DMS114 treated with DMSO at 0.1 percent for 48 hours (cell line): Measurements from ENCODE around the gene FAM170A.

Experiments used
- DNase-seq: peaks from one replicate; lab custom pipeline; 2025; ENCODE audit not compliant: unreplicated experiment; lab: John Stamatoyannopoulos, UW

Gene FAM170A, protein sequence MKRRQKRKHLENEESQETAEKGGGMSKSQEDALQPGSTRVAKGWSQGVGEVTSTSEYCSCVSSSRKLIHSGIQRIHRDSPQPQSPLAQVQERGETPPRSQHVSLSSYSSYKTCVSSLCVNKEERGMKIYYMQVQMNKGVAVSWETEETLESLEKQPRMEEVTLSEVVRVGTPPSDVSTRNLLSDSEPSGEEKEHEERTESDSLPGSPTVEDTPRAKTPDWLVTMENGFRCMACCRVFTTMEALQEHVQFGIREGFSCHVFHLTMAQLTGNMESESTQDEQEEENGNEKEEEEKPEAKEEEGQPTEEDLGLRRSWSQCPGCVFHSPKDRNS

DNA sequence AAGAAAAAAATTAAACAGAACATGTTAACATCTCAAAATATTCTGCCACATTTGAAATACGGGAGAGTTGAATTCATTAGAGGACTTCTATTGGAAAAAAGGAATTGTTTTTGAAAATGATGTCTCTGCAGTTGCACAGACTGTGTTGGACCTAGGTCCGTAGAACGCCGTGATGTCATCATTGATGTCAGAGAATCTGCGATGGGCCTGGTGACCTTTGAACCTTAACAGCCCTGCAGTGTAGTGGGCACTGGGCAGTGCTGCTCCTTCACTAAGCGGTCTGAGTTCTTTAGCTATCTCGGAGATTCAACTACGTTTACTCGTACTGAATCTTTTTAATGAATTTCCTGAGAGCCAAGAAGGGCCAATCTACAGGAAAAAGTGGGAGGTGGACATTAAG lies at the start of gene FAM170A:
TSS of gene FAM170A (plus strand) at position 220 of the 400 bp plus-strand sequence. CDS start 211 bp downstream, outside the sequence.
- no peak for DNase-seq

DNA sequence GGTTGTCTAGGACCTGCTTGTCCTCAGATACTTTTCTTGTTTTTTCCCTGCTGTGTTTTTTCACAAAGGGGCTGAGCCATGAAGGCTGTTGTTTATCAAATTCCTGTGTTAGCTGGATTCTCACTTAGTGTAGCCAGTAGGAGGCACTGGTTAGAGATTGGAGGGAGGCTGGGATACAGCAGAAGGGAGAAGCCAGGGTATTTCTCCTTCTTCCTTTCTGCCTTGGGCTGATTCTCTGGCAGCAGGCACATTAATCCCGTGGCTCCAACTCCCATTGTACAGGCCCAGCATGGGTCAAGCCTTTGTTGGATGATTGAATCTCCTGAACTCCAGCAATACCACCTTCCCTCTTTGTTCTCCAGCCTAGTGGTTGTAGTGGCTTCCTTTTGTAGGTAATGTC lies 46.4 kb upstream of the FAM170A start:
- DNase-seq = no peak

DNA sequence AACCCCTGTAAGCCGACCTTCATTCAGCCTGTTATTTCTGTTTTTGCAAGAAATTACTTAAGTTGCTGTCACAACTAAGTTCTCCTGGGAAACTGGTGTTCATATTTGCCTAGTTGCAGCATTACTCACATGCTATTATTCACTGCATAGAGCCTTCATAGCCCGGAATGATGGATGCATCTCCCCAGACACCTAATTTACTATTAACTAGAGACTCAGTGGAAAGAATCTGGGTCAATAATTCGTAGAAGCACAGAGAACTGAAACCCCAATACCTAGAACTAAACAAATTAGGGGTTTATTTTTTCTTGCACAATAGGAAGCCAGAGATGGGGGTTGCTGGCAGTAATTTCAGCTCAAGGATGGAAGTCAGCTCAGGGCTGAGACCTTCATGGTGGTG lies 45.7 kb upstream of the FAM170A start:
- no peak for DNase-seq

DNA sequence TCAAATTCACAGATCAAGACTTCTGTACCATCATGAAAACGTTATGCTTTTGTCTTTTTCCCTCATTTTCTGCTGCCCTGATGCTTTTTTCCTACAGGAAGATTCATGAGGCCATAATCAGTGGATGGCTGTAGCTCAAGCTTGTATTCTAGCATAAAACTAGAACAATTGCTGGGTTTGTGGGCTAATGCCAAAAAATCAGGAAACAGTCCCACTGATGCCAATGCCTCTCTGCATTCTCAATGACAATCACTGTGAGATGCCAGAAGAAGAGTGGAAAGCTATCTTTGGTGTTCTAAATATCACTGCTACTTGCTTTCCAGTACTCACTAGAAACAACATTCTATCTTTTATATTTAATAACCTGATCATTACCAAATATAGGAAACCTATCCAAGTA lies 33.3 kb upstream of the FAM170A start:
- DNase-seq = no peak

DNA sequence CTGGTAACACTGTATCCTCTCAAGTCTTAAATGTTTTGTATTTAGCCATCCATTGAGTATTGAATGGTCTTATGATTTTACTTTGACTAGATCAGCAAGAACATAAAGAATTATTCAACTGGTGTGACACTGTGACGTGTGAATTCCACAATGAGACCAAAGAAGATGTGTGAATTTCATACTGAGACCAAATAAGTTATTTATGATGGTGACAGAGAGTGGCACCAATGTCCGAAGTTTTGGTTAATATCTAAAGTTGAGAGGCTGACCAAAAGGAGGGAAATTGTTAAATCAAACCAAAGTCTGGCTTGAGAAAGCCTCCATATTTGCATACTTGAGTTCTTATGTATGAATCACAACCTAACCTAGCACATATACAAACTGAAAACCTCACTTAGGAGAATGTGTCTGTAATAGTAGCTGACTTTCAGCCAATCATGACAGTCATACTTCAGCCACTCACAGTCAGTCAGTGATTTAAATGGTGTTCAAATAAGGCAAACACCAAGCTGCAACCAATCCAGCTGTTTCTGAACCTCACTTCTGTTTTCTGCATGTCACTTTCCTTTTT lies 31.5 kb upstream of the FAM170A start:
- DNase-seq = no peak

DNA sequence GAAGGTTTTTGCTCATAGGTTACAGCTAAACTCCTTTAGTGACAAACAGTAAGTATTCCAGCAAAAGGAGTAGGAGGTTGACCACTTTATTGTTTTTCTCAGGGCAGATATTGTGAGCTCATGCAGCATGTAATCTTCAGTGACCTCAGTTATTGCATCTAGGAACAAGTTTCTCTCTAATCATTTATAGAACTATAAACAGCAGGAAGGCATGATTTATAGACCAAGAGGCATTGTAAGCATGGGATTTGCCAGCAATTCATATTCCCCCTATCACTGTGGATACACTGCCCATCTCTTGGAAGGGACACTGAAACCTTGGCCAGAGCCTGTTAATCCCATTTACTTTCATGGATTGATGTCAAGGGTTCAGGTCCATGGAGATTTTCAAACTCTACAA lies 15.4 kb upstream of the FAM170A start:
- no peak for DNase-seq

DNA sequence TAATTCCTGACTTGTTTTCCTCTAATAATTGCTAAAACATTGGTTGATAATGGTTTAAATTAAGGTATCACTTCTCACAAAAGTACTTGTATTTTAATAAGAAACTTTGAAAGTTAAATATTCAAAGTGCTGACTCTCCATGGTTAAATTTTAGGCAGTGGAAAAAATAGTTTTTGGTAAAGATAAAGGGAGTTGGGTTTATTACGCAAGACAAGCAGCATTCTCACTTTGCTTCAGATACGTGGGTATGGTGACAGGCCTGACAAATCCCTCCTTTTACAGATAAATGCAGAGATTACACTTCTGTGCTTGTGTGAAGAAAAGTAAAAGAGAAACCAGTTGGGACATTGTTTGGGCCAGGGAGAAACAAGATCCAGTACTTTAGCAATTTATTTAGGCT lies 14.5 kb upstream of the FAM170A start:
- DNase-seq = no peak

DNA sequence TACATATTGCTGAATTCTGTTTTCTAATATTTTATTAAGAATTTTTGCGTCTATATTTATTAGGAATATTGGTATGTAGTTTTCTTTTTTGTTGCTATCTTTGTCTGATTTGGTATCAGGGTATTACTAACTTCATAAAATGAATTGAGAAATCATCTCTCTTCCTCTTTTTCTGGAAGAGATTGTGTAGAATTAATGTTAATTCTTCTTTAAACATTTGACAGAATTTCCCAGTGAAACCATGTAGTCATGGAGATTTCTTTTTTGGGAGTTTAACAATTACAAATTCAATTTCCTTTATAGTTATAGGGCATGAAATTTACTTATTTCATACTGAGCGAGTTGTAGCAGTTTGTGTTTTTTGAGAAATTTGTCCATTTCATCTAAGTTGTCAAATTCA lies 3.3 kb upstream of the FAM170A start:
- DNase-seq = no peak

DNA sequence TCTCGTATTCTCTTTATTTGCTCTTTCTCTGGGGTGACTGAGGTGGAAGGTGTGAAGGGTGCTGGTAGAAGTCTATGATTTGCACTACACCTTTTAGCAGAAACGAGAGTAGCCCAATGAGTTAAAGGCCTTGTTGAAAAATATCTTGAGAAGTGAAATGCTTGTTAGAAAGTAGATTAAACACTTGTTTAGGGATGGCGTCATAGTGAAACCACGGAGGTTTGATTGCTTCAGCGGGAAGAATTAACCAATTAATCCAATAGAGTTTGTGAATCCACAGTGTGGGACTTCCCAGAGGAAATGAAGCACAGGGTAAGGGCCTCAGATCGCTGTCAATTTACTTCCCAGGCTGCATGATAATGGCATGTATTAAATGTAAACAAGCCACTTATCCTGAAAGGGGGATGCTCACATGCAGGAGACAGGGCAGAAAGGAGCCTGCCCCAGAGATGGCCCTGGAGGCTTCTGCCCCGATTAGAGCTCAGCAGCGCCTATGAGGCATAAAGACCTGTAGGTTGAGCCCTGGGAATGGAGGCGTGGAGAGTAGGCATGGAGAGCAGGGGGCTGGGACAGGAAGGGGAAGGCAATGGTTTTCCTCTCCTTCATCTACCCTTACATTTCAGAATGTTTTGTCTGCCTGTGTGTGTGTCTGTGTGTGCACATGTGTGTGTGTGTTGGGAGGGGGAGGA lies 1.5 kb downstream of the FAM170A start:
- no peak for DNase-seq

DNA sequence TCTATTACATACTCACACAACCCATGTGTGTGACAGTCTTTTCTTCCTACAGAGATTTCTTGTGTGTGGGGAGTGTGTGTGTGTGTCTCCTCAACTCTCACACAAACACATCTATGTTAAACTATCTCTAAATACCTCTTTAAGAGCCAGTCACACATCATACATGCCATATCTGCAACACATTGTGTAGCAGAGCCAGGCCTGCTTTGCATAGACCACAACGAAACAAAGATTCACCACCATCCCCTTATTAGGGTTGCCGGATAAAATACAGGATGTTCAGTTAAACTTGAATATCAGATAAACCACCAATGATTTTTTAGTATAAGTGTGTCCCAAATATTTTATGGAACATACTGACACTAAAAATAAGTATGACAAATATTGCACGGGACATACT lies 2.3 kb downstream of the FAM170A start:
- DNase-seq = no peak

DNA sequence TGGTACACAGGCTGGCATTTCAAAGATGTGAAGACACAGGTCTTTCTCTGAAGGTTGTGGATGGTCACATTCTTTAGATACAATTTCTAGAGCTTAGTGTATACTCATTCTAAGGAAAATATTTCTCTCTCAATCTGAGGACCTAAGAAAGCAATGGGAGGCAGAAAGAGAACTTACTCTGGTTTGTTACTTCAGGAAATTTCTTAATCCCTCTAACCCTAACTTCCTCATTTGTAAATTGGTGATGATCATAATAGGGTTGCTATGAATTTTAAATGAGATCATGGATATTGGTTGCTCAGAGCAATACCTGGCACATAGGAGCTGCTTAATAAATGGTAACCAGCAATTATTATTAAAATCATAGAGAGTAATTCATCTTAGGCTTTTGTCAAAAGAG lies 22.1 kb downstream of the FAM170A start:
- no peak for DNase-seq

DNA sequence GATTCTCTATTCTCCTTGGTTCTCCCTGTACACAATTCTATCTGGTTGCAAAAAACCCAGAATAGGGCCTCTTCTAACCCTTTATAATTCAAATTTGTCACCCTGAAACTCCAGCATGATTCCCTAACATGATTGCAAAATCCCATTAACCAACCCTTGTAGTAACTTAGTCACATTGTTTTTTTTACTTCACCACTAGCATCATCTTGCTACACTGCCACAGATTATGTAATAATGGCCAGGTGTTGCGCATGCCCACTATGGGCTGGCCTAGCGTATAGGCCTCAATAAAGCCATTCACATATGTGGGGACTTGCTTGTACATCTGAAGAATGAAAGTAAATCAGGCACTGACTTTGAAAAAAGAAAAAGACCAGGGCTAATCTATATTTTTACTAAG lies 25.7 kb downstream of the FAM170A start:
- DNase-seq = no peak

DNA sequence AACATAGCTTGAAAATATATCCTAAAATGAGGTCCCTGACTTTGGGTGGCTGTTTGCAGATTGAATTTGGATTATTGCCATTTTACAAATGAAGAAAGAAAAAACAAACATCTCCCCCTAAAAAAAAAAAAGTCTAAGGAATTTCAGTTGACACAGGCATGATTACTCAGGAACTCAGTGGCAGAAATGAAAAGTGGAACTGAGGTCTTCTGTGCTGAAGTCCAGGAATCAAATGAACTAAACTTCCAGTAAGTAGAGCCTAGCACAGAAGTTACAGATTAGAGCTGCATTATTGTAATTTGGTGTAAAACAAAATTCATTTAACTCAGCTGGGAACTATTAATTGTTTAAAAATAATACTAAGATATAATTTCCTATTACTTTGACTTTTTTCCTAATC lies 26.7 kb downstream of the FAM170A start:
- no peak for DNase-seq

DNA sequence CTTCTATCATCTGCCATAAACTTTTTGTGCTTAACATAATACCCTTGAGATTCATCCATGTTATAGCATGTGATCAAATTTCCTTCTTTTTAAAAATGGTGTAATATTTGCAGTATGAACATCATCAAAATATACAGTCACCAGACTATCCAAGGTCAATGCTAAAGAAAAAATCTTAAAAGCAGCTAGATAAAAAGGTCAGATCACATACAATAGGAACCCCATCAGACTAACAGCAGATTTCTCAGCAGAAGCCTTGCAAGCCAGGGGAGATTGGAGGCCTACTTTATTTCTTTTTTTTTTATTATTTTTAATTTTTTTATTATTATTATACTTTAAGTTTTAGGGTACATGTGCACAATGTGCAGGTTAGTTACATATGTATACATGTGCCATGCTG lies 37.2 kb downstream of the FAM170A start:
- no peak for DNase-seq

DNA sequence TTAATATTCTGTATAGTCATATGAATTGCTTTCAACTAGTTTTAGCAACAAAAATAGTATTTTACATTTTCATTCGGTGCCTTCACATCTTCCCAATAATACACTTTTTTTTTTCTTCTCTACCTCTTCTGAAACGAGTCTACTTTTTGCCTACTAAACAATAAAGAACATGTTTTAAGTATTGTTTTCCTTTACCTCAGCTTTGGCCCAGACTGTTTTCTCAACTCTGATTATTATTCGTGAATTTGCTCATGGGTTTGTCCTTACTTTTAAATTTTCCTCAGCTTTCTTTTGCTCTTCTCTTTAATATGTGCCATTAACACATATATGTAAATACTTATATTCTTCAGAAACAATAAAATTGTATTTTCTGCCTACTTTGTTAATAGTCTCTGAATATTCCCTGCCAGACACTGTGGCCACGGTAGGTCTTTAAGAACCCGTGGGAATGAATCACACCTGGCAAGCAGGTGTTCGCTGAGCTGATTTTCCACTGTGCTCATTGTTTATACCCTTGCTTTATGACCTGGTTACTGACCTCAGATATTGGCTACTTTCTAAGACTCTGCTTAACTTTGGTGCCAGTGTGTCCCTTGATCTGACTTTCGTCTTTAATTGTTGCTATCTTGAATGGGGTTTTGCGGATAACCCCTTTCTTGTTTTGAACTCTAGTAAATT lies 49.1 kb downstream of the FAM170A start:
- no peak for DNase-seq

DNA sequence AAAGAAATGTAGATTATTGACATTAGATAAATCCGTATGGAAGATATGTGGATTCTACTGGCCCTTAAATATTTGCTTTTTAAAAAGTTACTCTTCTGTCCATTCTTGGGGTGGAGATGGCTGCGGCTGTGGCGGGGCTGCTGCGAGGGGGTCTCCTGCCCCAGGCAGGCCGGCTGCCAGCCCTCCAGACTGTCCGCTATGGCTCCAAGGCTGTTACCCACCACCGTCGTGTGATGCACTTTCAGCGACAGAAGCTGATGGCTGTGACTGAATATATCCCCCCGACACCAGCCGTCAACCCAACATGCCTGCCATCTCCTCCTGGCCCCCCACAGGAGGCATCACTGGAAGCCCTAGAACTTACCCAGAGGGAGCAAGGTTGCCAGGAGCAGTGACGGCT lies 50.7 kb downstream of the FAM170A start:
- no peak for DNase-seq

DNA sequence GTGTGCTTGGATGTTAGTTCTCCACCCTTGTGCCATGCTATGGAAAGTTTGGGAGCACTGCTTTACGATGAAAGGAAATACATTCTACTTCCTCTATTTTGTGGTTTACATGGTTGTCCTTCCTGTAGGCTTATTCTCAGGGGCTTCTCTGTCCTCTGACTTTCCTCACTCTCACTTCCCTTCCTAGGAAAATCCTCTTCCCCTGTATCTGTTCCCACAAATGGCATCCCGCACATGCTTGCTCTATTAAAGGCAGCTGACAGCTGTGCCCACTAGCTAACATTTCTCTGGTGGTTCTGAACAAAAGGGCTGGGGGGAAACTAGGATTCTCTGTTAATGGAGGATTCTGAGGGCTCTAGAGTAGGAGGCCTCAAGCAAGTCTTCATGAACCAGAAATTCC lies 52.4 kb downstream of the FAM170A start:
- no peak for DNase-seq

DNA sequence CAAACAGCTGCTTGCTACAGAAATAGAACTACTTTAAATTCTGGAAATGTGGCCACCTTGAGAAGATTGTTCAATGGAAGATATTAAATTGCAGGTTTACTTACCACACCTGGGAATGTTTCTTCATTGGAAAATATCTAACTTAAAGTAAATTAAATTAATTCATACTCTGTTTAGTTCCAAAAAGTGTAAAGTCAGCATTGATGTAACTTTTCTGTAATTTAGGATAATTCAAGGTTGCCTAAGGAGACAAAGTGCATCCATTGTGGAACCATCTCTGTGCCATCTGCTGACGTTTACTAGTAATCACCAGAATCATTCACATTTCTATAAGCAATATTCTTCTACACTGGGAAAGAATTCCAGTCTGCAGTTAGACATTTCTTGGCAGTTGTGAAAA lies 53.0 kb downstream of the FAM170A start:
- DNase-seq = no peak
